ENCODE data around the gene NPPC. TPM values are rescaled to one million over a fixed set of nuclear protein-coding genes. Genes with fewer than 3 reads are reported as not detected.
"Not testable (repeated sequence)": the region's sequence is repeated elsewhere in the genome, so short reads cannot be mapped to it uniquely, and the experiment has no call there.

The NPPC gene
- total RNA-seq, 3 donors from 2014 or later (not counting 1 experiment from before 2014, with no cell fraction given): not detected

- Histone ChIP-seq H3K9me3 (ENCODE audit: control insufficient read depth, insufficient read depth, low read length) (no peaks in the 10 kb centered on the region), H3K27me3 (ENCODE audit: control insufficient read depth, insufficient read depth, low read length) (no peaks in the 10 kb centered on the region), H3K27ac (ENCODE audit: low read length) (no peak overlapping the region), H3K4me3 (ENCODE audit: low read length) (no peak overlapping the region), H3K36me3 (ENCODE audit: control insufficient read depth, insufficient read depth, low read length) (no peaks in the 10 kb centered on the region), H3K4me1 (ENCODE audit: control insufficient read depth, insufficient read depth, low read length) (no peaks in the 10 kb centered on the region)
- Mint-ChIP-seq H3K4me1 (no peaks in the 10 kb centered on the region), H3K36me3 (no peaks in the 10 kb centered on the region), H3K9me3 (no peaks in the 10 kb centered on the region), H3K27me3 (ENCODE audit: low read depth in 2 of 2) (peaks cover 6 to 8% of the 10 kb centered on the region in 2 donors), H3K27ac (no peak overlapping the region), H3K4me3 (no peak overlapping the region)
- no peak for TF ChIP-seq CTCF (IDR thresholded peaks at IDR 0.05)
- intact Hi-C loops (cut with micrococcal nuclease): no loop called here
- ATAC-seq: no peak
- WGBS (ENCODE audit: insufficient coverage): 87% methylated on average over 14 of the region's 14 CpGs
- DNase-seq: no peak
Measured at GRCh38 chr2:231914077-231914690, 12.0 kb downstream of the NPPC start.

- H3K27ac Mint-ChIP-seq: no peak overlapping the region
- H3K27me3 Mint-ChIP-seq (ENCODE audit: low read depth in 2 of 2): peaks cover 2 to 6% of the 10 kb centered on the region in 2 donors
- no peak for TF ChIP-seq CTCF (IDR thresholded peaks at IDR 0.05)
Measured at GRCh38 chr2:231911381-231911780, 14.8 kb downstream of the NPPC start.

GRCh38 chr2:231910771-231911170 lies 15.4 kb downstream of the NPPC start:
- no peaks in the 10 kb centered on the region for H3K9me3 Mint-ChIP-seq
- Histone ChIP-seq H3K27me3 (ENCODE audit: control insufficient read depth, insufficient read depth, low read length) (no peaks in the 10 kb centered on the region), H3K9me3 (ENCODE audit: control insufficient read depth, insufficient read depth, low read length) (no peaks in the 10 kb centered on the region), H3K4me1 (ENCODE audit: control insufficient read depth, insufficient read depth, low read length) (no peaks in the 10 kb centered on the region), H3K27ac (ENCODE audit: low read length) (no peak overlapping the region), H3K36me3 (ENCODE audit: control insufficient read depth, insufficient read depth, low read length) (no peaks in the 10 kb centered on the region), H3K4me3 (ENCODE audit: low read length) (no peak overlapping the region)
- no peak overlapping the region for H3K27ac Mint-ChIP-seq
- 66% methylated on average over 6 of the region's 6 CpGs for WGBS (ENCODE audit: insufficient coverage)
- no peak overlapping the region for H3K4me3 Mint-ChIP-seq
- DNase-seq: no peak
- peaks cover 2 to 6% of the 10 kb centered on the region in 2 donors for H3K27me3 Mint-ChIP-seq (ENCODE audit: low read depth in 2 of 2)
- intact Hi-C loops (cut with micrococcal nuclease): no loop called here
- H3K36me3 Mint-ChIP-seq: no peaks in the 10 kb centered on the region
- no peaks in the 10 kb centered on the region for H3K4me1 Mint-ChIP-seq
- no peak for ATAC-seq
- TF ChIP-seq CTCF (IDR thresholded peaks at IDR 0.05): no peak

More at GRCh38 chr2:231911381-231911780, 14.8 kb downstream of the NPPC start:
- H3K9me3 ChIP-seq (ENCODE audit: control insufficient read depth, insufficient read depth, low read length): no peaks in the 10 kb centered on the region
- intact Hi-C loops (cut with micrococcal nuclease): no loop called here
- no peaks in the 10 kb centered on the region for H3K27me3 ChIP-seq (ENCODE audit: control insufficient read depth, insufficient read depth, low read length)
- H3K4me1 Mint-ChIP-seq: no peaks in the 10 kb centered on the region
- ATAC-seq (no peak), DNase-seq (no peak)
- no peaks in the 10 kb centered on the region for H3K4me1 ChIP-seq (ENCODE audit: control insufficient read depth, insufficient read depth, low read length)
- no peaks in the 10 kb centered on the region for H3K36me3 ChIP-seq (ENCODE audit: control insufficient read depth, insufficient read depth, low read length)
- no peaks in the 10 kb centered on the region for H3K9me3 Mint-ChIP-seq
- WGBS (ENCODE audit: insufficient coverage): 68% methylated on average over 5 of the region's 6 CpGs
- H3K4me3 Mint-ChIP-seq: no peak overlapping the region
- no peak overlapping the region for H3K4me3 ChIP-seq (ENCODE audit: low read length)
- no peaks in the 10 kb centered on the region for H3K36me3 Mint-ChIP-seq
- no peak overlapping the region for H3K27ac ChIP-seq (ENCODE audit: low read length)

GRCh38 chr2:231910161-231910560 lies 16.0 kb downstream of the NPPC start:
- DNase-seq; H3K36me3 Mint-ChIP-seq; H3K27me3 ChIP-seq (ENCODE audit: control insufficient read depth, insufficient read depth, low read length); intact Hi-C loops (cut with micrococcal nuclease); H3K4me3 ChIP-seq (ENCODE audit: low read length); H3K27ac ChIP-seq (ENCODE audit: low read length); H3K9me3 Mint-ChIP-seq; H3K4me1 Mint-ChIP-seq; H3K27ac Mint-ChIP-seq; H3K4me1 ChIP-seq (ENCODE audit: control insufficient read depth, insufficient read depth, low read length); H3K4me3 Mint-ChIP-seq; ATAC-seq; H3K36me3 ChIP-seq (ENCODE audit: control insufficient read depth, insufficient read depth, low read length); H3K9me3 ChIP-seq (ENCODE audit: control insufficient read depth, insufficient read depth, low read length); H3K27me3 Mint-ChIP-seq (ENCODE audit: low read depth in 2 of 2): not testable (repeated sequence)
- WGBS (ENCODE audit: insufficient coverage): 66% methylated on average over 7 of the region's 7 CpGs
